HG02852 (cell line): ENCODE results near the gene MGMT.

Experiments
- ATAC-seq: cut with Tn5 transposase; IDR thresholded peaks from one replicate; pipeline ENCODE4 v1.9.1; 2021; ENCODE audit warnings: mild to moderate bottlenecking, moderate library complexity; ENCODE audit not compliant: unreplicated experiment

MGMT gene

DNA sequence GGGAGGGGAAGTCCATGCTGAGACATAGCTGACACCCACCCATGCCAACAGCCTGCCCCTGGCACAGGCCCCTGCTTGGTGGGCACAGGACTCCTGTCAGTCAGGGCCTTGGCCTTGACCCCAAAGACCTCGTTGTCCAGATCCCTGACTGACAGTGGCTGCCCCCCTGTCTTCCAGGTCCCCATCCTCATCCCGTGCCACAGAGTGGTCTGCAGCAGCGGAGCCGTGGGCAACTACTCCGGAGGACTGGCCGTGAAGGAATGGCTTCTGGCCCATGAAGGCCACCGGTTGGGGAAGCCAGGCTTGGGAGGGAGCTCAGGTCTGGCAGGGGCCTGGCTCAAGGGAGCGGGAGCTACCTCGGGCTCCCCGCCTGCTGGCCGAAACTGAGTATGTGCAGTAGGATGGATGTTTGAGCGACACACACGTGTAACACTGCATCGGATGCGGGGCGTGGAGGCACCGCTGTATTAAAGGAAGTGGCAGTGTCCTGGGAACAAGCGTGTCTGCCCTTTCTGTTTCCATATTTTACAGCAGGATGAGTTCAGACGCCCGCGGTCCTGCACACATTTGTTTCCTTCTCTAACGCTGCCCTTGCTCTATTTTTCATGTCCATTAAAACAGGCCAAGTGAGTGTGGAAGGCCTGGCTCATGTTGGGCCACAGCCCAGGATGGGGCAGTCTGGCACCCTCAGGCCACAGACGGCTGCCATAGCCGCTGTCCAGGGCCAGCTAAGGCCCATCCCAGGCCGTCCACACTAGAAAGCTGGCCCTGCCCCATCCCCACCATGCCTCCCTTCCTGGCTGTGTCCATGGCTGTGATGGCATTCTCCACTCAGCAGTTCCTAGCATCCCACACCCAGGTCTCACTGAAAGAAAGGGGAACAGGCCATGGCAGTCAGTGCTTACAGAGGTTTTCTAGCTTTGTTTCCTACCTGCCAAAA is 299.8 kb downstream of the MGMT start:
- ATAC-seq: no peak

DNA sequence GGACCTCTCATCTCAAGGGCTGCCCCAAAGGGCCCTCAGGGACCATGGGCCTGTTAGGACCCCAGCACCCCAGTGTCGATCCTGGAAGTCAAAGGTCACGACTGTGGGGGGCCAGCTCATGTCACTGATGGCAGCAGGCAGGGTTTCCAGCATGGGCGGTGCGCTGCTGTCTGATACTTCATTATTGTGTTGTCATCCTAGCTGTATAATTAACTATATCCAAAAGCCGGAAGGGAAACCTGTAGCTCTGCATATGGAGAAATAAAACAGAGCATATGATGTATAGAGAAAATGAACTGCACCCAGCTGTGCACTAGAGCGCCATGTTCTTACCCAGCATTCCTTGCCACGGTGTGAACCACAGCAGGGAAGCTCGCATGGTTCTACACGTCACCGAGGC is 300.7 kb downstream of the MGMT start:
- ATAC-seq: no peak

DNA sequence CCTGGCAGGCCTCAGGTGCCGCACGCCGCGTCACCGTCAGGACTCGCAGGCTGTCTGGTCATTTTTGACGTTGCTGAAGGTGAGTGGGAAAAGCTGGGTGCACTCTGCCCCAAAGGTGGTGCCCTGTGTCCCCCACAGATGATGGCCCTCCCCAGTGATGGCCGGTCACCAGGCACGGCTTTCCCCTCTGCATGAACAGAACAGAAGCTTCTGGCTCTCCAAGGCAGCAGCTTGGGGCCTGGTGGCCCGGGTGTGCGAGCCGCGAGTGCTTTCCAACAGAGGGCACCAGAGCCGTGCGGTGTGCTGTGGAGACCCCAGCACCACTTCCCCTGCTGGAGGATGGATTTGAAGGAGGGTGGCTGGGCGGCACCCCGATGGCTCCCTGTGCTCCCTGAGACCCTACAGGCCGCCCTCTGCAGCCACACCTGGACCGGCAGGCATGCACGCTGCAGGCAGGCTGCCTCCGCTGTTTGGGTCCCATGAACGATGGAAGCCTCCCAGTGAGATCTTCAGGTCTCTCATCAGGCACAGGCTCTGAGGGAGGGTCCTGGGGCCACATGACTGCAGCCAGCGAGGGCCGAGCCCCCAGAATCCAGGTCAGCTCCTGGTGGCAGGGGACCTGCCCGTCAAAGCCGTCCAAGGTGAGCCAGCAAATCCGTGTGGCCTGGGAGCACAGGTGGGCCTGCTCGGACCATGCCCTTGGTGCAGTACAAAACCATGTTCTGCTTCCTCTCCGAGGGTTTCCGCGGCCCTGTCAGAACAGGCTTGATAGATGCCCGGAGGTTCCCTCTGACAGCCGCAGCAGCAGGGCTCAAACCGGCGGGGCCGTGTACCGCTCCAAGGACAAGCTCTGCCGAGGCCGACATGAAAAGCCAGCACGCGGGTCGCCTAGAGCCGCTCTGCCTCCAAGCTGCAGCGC is 301.7 kb downstream of the MGMT start:
- no peak for ATAC-seq

DNA sequence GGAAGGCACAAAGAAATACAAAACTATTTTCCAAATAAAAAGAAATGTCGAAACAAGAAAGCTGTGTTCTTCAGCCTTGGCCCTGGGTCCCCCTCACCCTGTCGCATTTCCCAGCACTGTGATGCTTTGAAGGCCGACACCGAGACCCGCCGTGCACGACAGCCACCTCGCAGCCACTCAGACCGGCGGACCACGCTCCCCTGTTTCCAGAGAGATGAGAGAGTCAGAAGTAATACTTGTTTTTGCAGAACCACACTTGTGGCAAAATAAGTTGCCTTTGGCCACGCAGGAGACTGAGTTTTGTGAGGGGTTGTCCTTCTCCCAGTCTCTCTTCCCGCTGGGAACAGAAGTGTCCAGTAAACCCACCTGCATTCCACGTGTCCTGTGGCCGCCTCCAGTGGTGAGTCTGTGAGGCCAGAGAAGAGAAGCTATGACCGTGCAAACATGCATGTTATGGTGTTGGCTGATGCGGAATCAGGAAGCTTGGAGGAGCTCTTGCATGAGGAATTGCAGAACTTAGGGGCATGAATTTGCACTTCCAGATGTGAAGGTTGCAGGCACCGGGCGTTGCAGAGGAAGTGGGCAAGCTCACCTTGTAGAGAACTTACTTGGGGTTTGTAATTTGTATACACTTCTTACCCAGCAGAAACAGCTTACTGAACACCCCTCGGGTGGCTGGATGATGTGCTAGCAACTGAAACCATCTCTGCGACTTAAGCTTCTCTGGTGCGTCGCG is 302.5 kb downstream of the MGMT start:
- ATAC-seq: no peak

DNA sequence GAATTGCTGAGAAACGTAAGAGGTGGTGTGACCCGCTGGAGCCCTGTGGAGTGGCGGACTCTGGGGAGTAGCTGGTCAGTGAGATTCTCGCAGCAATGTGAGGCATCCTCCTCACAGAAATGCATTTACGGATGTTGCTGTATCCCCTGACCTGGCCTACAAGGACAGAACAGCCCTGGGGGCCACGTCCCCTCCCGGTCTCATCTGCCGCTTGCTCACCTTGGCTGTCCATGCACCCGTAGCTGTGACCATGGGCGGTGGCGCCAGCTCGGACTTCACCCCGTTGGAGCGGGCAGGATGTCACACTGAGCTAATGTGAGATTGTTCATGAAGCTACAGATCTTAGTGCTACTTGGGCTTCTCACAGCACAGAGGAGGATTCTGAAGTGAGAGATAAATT is 303.2 kb downstream of the MGMT start:
- ATAC-seq: no peak

DNA sequence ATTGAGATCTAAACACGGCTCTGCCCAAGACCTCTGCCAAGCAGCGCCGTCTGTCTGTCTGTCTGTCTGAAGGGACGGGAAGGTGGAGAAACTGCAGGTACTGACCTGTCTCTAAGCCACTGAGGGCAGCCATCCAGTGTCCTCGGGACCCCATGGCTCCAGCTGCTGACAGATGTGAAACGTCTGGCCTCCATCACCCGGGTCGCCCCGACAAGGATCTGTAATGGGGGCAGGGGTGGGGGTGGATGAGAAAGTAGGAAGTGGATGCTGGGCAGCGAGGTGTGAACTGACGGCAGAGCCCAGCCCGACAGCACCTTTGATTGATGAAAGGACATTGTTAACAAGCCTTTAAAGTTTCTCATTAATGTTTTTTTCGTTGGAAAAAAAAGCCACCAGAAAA is 304.0 kb downstream of the MGMT start:
- ATAC-seq: no peak

DNA sequence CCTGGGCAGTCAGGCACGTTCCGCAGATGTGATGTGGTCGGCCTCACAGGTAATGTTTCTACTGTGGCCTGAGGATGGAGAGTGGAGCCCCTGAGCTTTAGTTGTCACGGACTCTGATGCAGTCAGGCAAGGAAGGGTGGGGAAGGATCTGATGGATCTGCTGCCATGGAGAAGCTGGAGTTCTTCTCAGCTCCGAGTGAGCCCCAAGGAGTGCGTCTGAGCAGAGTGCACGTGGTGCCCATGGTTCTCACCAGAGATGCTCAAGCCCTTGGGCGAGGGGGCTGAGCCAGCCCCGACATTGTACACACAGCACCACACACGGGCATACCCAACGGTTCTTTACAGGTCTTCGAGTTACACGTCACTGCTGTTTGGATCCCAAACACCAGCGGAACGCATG is 304.5 kb downstream of the MGMT start:
- no peak for ATAC-seq

DNA sequence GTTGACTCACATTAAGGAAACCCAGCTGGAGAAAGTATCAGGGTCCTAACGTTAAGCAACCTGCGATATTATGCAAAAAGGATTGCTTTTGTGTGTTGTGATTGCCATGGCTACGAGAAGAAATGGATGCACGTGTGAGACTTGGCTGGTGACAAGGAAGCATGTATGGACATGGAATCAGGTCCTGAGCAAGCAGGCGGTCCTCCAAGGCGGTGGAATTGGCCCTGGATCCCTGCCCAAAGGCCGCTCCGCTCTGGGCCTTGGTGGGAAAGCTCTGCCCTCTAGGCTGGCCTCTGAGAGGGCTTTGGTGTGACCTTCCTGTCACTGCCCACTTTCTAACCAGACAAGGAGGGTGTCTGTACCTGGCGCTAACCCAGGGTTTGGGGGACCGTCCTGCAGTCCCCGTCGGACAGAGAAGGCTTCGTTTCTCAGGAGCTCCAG is 305.0 kb downstream of the MGMT start:
- ATAC-seq: no peak

DNA sequence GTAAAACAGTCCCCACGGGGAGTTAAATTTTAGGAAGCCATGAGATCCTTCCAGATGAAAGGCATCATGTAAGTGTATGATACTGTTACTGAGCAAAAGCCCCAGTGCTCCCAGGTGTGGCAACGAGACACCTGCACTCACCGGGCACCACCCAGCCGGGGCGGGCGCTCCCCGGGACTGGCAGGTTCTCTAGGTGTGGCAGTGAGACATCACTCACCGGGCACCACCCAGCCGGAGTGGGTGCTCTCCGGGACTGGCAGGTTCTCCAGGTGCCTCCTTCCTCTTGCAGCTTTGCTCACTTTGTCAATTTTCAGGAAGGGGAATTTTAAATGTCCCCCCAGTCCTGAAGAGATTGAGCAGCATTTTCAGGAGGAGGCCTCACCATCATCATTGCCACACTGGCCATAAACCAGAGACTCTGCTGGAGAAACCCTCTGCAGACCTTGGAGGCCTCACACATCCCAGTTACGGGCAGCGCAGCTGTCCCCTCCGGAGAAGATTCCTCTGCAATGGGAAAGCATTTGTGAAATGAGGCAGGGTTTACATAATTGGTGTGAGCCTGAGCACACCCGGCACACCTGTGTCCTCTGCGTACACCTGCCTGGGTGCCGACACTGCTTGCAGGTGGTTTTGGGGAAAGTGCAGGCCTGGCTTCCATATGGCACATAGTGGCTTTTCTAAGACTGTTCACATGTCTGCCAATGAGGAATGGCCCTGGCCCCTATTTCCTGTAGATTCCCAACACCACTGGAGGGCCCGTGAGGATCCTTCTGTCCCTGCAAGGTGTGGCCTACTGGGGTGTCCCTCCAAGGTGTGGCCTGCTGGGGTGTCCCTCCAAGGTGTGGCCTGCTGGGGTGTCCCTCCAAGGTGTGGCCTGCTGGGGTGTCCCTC is 305.7 kb downstream of the MGMT start:
- ATAC-seq: no peak

DNA sequence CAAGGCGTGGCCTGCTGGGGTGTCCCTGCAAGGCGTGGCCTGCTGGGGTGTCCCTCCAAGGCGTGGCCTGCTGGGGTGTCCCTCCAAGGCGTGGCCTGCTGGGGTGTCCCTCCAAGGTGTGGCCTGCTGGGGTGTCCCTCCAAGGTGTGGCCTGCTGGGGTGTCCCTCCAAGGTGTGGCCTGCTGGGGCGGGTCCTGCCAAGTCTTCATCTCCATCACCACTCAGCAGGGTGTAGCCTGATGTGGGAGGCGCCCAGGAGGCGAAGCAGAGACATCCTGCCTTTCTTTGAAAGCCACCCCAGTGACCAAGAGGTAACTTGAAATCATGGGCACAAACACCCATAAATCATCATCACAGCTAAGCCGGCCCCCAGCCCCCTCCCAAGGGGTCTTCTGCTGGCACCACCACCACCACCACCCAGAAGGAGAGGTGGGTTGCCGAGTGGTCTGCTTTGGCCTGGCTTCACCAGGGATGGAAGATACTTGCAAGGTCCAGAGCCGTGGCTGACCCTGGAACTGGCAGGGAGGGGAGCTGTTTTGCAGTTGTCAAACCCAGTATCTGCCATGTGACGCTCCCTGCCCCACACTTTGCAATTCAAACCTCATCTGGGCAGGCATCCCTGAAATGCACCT is 306.4 kb downstream of the MGMT start:
- no peak for ATAC-seq

DNA sequence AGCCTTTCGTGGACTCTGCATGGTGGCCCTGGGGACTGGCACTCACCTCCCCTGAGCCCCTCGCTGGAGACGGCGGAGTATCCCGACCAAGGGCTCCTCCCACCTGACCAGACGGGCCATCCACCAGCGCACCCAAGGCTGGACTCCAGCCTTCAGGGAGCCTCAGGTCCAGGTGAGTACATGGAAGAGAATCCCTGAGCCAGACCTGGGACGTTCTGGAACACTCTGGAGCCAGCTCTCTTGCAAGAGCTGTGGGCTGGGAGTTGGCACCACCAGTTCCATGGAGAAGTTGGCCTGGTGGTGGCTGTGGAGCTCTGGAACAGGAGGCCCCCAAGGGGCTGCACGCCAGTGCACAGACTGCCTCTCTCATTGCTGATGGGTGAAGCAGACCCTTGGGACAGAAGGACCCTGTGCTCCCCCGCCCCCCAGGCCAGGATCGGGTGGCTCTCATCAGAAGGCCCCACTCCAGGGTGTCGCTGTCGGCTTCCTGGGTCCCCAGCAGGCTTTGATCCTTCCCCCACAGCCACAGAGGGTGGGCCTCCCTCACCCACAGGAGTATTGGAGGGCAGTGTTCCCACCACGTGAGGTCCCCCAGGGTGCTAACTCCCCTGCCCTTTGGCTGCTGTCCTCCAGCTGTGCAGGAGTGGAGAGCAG is 307.2 kb downstream of the MGMT start:
- ATAC-seq: no peak

DNA sequence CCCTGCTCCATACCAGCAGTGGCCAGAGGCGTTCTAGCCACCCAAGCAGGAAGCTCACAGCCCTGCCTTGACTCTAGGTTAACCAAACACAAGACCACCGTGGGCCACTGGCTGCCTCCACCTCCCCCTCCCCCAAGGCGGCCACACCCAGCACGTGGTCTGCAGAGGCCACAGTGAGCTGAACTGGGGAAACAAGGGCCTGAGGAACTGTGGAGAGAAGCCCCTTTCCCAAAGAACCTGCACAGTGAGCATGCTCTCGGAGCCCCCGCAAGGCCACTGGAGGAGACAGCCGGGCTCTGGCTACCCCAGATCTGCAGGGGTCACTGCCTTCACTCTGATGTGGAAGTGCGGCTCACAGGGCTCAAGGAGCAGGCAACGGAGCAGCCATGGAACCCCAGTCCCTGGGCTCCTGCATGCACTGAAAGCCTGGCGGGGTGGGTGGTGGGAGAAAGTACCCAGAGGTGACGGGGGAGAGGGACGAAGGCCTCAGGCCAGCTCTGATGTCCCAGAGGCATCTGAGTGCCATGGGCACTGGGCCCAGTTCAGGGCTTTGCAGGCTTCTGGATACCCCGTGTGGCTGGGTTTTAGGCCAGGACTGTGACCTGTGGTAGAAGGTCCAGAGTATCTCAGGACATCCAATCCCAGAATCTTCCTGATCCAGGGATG is 307.8 kb downstream of the MGMT start:
- no peak for ATAC-seq

DNA sequence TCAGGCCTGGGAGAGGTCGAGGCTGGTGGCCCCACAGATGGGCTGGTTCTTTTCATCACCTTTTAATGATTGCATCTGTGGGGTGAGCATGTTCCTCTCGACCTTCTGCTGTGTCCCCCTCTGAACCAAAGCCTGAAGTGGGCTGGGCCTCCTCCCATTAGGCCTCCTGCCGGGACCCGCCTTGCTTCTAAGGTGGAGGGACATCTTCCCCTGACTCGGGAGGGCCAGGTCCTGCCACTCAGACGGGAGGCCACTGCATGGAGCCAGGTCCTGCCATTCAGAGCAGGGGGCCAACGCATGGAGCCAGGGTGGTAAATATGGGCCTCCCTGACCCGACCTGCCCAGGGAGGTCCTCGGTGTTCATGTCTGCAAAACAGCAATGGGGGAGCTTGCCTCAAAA is 308.6 kb downstream of the MGMT start:
- no peak for ATAC-seq

DNA sequence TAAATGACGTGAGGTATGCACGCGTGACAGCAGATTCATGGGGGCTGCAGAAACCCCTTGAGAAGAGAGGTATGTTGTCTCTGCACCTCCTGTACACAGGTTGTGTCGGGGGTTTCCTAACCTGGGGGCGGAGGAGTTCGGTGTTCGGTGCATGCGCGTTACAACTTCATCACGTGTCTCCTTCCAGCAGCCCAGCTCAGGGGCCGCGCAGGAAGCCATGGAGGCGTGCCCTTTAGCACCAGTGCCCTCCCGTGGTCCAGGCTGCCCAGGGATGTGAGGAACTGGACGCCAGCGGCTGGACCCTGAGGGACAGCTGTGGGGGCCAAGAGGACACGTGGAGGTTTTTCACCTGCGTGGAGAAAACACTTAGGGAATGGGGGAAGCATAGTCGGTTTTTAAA is 310.6 kb downstream of the MGMT start:
- ATAC-seq: no peak

DNA sequence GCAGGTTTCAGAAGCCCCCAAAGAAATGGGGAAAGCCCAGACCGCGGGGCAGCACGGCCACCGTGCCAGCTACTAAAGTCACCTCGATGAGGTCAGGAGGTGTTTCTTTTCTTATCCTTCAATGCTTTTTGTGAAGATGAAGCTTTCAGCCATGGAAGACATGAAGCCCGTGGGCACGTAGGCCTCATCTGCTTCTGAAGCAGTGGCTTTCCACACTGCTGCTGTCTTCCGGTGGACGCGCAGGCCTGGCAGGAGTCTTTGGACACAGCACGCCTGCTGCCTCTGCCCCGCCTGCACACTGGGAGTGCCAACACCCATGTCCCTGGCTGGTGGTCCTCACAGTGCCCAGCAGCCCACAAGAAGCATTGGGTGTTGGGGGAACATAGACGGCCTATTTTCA is 311.5 kb downstream of the MGMT start:
- no peak for ATAC-seq

DNA sequence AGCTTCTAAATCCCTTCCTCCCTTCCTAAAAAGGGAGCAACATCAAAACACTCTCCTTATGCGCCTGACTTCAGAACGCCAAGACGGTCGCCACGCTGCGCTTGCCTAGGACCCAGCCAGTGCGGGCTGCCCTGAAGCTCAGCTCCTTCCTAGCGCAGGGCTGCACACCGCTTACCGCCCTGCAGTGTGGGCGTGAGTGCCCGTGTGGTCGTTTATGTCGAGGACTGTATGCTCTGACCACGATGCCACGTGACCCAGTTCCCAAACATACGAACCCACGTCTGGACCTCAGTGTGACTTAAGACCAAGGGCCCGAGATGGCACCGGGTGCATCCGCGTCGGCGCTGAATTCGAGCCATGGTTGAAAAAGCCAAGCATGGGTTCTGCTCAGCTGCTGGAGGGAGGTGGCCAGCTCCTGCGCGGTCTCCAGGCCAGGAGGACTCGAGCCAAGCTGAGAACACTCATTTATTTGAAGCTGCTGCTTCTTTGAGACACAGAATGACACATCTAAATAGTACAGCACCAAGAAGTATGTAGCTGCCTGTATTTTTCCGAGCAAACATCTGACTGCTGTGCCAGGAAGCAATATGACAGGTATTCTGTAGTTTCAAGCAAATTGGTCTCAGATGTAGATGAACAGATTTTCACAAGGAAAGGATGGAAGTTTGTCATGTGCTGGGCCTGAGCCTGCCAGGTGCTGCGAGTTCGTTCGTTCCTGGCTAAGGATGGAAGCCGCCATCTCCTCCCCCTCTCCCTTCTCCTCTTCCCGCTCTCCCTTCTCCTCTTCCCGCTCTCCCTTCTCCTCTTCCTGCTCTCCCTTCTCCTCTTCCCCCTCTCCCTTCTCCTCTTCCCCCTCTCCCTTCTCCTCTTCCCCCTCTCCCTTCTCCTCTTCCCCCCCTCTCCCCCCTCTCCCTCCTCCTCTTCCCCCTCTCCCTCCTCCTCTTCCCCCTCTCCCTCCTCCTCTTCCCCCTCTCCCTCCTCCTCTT is 312.4 kb downstream of the MGMT start:
- ATAC-seq: no peak

DNA sequence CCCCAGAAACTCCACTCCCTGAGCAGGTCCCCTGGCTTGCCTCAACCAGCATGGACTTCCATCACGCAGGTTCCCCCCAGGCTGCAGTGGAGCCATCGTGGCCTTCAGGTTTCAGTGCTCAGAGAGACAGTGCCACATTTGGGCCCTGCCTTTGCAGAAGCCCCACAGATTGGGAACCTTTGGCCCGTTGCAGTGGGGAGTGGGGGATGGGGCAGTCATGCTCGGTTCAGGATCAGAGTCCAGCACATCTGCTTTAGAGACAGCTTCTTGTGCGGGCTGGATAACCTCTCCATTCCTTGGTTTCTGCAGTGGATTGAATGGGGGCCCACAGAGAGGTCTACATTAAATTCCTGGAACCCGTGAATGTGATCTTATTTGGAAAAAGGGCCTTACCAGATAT is 313.2 kb downstream of the MGMT start:
- ATAC-seq: no peak
